ENCODE results near the gene CLN5.

- no peak for TF ChIP-seq EZH2phosphoT487 (IDR thresholded peaks at IDR 0.05; ENCODE audit: insufficient read depth, low read depth)
- TF ChIP-seq EZH2 (IDR thresholded peaks at IDR 0.05; ENCODE audit: insufficient read depth, poor library complexity, severe bottlenecking): no peak
These were observed 26.0 kb upstream of the CLN5 start for GRCh38 chr13:76965759-76966421.

All from GM23248 (cell line).